ENCODE results near the gene S100A8. TPM values are rescaled to one million over a fixed set of nuclear protein-coding genes. Genes with fewer than 3 reads are reported as not detected.

The S100A8 gene
- total RNA-seq, 1 experiment from 2014 or later: not detected

GRCh38 chr1:153402226-153402625 is 11.4 kb upstream of the S100A8 start:
- H3K4me3 ChIP-seq (ENCODE audit: insufficient read depth, low read depth, low read length): no peak overlapping the region
- no peaks in the 10 kb centered on the region for H3K27me3 ChIP-seq (ENCODE audit: control insufficient read depth, insufficient read depth, low read length)
- peak; percentile 13 for DNase-seq
- no peaks in the 10 kb centered on the region for H3K36me3 ChIP-seq (replicated peaks; ENCODE audit: control insufficient read depth, insufficient read depth, low read length)

DNA sequence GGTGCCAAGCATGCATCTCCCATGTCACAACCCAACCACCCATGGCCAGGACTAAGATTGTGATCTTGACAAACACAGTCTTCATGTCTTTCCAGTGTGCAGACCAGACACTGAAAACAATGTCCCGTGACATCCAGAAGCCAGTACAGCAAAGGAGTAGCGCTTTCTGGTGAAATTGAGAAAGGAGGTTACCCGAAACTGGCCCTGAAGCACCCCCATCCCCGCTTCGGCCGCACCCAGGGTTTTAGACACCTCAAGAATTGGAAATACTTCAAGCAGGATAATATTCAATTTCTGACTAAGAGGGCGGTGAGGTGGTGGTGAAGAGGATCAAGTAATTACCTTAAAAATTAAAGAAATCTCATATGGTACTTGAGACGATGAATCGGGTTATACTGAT is 10.6 kb upstream of the S100A8 start:
- Histone ChIP-seq H3K4me3 (ENCODE audit: insufficient read depth, low read depth, low read length) (no peak overlapping the region), H3K27me3 (ENCODE audit: control insufficient read depth, insufficient read depth, low read length) (no peaks in the 10 kb centered on the region), H3K36me3 (replicated peaks; ENCODE audit: control insufficient read depth, insufficient read depth, low read length) (no peaks in the 10 kb centered on the region)
- DNase-seq: no peak

DNA sequence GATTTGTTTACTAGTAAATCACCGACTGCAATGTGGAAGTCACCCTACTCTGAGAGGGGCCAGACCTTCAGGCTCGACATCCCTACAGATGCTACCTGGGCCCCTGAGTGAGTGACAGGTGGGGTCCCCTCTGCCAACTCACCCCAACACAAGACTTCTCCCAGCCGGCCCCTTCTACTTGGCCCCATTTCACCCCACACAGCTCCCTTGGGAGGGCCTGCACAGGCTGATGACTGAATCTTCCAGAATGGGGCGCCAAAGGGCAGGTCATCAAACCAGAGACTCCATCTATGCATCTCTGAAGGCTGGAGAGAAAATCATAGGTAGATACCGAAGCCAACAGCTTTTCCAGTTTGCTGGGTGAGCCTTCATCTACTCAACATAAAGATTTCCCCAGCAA is 9.4 kb upstream of the S100A8 start:
- no peaks in the 10 kb centered on the region for H3K27me3 ChIP-seq (ENCODE audit: control insufficient read depth, insufficient read depth, low read length)
- DNase-seq: peak; percentile 64
- H3K36me3 ChIP-seq (replicated peaks; ENCODE audit: control insufficient read depth, insufficient read depth, low read length): no peaks in the 10 kb centered on the region
- no peak overlapping the region for H3K4me3 ChIP-seq (ENCODE audit: insufficient read depth, low read depth, low read length)

GRCh38 chr1:153399401-153400055 is 8.7 kb upstream of the S100A8 start:
- Histone ChIP-seq H3K27me3 (ENCODE audit: control insufficient read depth, insufficient read depth, low read length) (no peaks in the 10 kb centered on the region), H3K36me3 (replicated peaks; ENCODE audit: control insufficient read depth, insufficient read depth, low read length) (no peaks in the 10 kb centered on the region), H3K4me3 (ENCODE audit: insufficient read depth, low read depth, low read length) (no peak overlapping the region)
- DNase-seq: no peak

DNA sequence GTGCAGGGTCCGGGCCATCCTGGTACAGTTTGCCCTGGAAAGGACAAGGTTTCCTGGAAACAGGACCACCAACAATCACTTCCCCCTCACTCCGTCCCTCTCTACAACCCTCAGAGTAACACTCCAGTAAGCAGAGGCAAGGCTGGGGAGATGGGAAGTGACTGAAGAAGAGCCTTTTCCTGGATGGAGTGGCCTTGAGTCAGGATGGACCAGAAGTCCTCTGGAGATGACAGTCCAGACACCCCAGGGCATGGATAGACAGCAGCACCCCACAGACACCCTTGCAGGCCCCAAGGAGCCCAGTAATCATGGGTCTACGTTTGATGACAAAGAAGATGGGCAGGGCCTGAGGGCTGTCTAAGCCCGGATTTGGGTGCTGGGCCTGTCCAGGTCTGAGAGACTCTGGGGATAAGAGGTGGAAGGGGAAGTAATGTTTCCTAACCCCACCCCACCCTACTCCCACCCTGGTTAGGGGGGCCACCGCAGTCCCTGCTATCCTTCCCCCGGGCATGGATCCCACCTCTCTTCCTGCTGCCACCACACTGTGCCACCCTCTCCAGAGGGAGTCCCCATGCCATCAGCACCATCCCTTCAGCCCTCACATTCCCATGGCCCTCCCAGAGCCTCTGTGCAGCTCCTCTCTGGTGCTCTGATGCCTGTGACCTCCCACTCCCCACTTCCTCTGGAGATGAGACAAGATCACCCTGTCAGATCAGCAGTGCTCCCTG is 7.2 kb upstream of the S100A8 start:
- no peaks in the 10 kb centered on the region for H3K36me3 ChIP-seq (replicated peaks; ENCODE audit: control insufficient read depth, insufficient read depth, low read length)
- peak; percentile 5 for DNase-seq
- H3K4me3 ChIP-seq (ENCODE audit: insufficient read depth, low read depth, low read length): no peak overlapping the region
- no peaks in the 10 kb centered on the region for H3K27me3 ChIP-seq (ENCODE audit: control insufficient read depth, insufficient read depth, low read length)

- no peaks in the 10 kb centered on the region for H3K27me3 ChIP-seq (ENCODE audit: control insufficient read depth, insufficient read depth, low read length)
- DNase-seq: peak; percentile 20
- no peak overlapping the region for H3K4me3 ChIP-seq (ENCODE audit: insufficient read depth, low read depth, low read length)
- H3K36me3 ChIP-seq (replicated peaks; ENCODE audit: control insufficient read depth, insufficient read depth, low read length): no peaks in the 10 kb centered on the region
Observed at GRCh38 chr1:153397051-153397923, 6.4 kb upstream of the S100A8 start.

DNA sequence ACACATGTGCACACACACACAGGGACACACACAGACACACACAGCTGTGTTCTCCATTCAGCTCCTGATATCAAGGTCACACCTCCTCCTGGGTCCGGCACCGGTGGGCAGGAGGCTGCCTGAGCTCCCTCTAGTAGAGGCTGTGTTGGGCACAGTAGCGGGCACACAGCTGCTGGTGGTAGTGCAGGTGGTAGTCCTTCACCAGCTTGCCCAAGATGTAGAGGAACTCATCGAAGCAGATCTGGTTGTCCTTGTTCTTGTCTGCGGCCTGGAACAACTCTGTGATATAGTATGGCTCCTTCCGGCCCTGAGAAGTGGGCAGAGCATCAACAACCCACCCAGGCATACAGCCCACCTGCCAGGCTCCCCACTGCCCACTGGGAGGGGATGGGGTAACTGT is 5.6 kb upstream of the S100A8 start:
- Histone ChIP-seq H3K36me3 (replicated peaks; ENCODE audit: control insufficient read depth, insufficient read depth, low read length) (no peaks in the 10 kb centered on the region), H3K4me3 (ENCODE audit: insufficient read depth, low read depth, low read length) (no peak overlapping the region), H3K27me3 (ENCODE audit: control insufficient read depth, insufficient read depth, low read length) (no peaks in the 10 kb centered on the region)
- DNase-seq: no peak

DNA sequence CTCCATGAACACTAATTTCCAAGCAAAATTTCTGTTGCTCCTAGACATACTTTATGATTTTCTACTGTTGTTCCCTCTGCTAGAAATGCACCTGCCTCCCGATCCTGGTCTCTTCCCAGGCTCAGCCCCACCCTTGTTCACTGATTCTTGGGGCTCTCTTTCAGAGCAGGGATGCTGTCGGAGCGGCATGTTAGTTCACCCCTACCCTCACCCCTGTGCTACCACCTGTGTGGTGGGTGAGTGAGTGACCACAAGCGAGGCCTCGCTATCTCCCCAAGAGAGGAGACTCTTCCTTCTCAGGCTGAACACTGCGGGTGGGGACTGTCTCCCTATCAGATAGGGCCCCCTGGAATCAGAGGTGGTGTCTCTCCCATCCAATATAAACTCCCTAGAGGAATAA is 4.9 kb upstream of the S100A8 start:
- peak; percentile 7 for DNase-seq
- no peak overlapping the region for H3K4me3 ChIP-seq (ENCODE audit: insufficient read depth, low read depth, low read length)
- no peaks in the 10 kb centered on the region for H3K27me3 ChIP-seq (ENCODE audit: control insufficient read depth, insufficient read depth, low read length)
- H3K36me3 ChIP-seq (replicated peaks; ENCODE audit: control insufficient read depth, insufficient read depth, low read length): no peaks in the 10 kb centered on the region

DNA sequence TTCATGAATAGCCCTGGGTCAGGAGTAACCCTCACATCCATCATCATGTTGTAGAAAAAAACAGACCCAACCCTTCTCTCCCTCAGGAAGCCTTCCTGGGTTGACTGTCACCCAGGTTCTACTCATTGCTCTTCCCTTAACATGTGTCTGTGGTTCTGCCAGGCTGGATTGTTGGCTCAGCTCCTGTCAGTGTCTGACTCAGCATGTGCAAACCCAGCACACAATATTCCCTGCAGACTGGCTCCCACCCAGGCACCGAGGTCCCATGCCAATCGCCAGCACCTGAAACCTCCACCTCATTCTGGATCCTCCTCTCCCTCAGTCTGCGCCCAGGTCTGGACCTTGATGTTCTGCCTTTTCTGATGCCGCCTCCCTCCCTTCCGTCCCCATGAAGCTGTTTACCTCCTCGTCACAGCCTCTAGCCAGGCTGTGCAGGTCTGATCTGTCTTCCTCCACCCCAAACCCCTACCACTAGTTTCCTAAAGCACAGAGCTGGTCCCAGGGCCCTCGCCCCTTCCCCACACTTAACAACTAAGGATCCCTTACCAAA is 4.3 kb upstream of the S100A8 start:
- DNase-seq: peak; percentile 5
- Histone ChIP-seq H3K27me3 (ENCODE audit: control insufficient read depth, insufficient read depth, low read length) (no peaks in the 10 kb centered on the region), H3K36me3 (replicated peaks; ENCODE audit: control insufficient read depth, insufficient read depth, low read length) (no peaks in the 10 kb centered on the region), H3K4me3 (ENCODE audit: insufficient read depth, low read depth, low read length) (no peak overlapping the region)

- H3K36me3 ChIP-seq (replicated peaks; ENCODE audit: control insufficient read depth, insufficient read depth, low read length): no peaks in the 10 kb centered on the region
- peak; percentile 8 for DNase-seq
- no peak overlapping the region for H3K4me3 ChIP-seq (ENCODE audit: insufficient read depth, low read depth, low read length)
- no peaks in the 10 kb centered on the region for H3K27me3 ChIP-seq (ENCODE audit: control insufficient read depth, insufficient read depth, low read length)
Observed at GRCh38 chr1:153394391-153394790, 3.5 kb upstream of the S100A8 start.

DNA sequence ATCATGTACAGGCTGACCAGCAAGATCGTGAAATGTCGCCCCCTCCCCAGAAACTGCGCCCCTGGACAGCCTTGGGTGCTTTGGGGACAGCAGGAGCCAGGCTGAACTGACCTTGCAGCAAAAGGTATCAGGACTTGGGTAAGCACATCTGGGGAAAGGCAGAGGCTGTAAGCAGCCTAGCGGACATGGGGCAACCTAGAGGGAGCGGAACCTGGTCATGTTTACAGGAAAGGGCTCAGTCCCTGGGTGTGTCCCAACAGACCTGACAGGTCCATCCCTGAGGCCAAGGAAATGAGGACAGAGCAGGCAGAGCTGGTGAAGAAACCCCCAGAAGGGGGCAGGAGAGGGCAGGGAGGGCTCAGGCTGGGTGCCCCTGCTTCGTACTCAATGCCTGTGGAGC is 3.1 kb upstream of the S100A8 start:
- Histone ChIP-seq H3K27me3 (ENCODE audit: control insufficient read depth, insufficient read depth, low read length) (no peaks in the 10 kb centered on the region), H3K4me3 (ENCODE audit: insufficient read depth, low read depth, low read length) (no peak overlapping the region), H3K36me3 (replicated peaks; ENCODE audit: control insufficient read depth, insufficient read depth, low read length) (no peaks in the 10 kb centered on the region)
- peak; percentile 73 for DNase-seq

GRCh38 chr1:153392822-153393221 is 1.9 kb upstream of the S100A8 start:
- DNase-seq: no peak
- no peaks in the 10 kb centered on the region for H3K27me3 ChIP-seq (ENCODE audit: control insufficient read depth, insufficient read depth, low read length)
- H3K36me3 ChIP-seq (replicated peaks; ENCODE audit: control insufficient read depth, insufficient read depth, low read length): no peaks in the 10 kb centered on the region
- H3K4me3 ChIP-seq (ENCODE audit: insufficient read depth, low read depth, low read length): no peak overlapping the region

DNA sequence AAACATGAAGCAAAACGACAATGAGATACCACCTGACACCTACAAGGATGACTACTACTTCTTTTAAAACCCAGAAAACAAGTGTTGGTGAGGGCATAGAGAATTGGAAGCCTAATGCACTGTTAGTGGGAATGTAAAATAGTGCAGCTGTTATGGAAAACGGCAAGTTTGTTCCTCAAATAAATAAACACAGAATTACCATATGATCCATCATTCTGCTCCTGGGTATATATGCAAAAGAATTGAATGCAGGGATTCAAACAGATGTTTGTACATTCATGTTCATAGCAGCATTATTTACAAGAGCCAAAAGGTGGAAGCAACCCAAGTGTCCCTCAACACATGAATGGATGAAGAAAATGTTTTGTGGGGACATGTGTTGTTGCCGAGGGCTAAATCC is 1.4 kb upstream of the S100A8 start:
- no peak for DNase-seq
- Histone ChIP-seq H3K4me3 (ENCODE audit: insufficient read depth, low read depth, low read length) (no peak overlapping the region), H3K27me3 (ENCODE audit: control insufficient read depth, insufficient read depth, low read length) (no peaks in the 10 kb centered on the region), H3K36me3 (replicated peaks; ENCODE audit: control insufficient read depth, insufficient read depth, low read length) (no peaks in the 10 kb centered on the region)

- no peaks in the 10 kb centered on the region for H3K36me3 ChIP-seq (replicated peaks; ENCODE audit: control insufficient read depth, insufficient read depth, low read length)
- H3K27me3 ChIP-seq (ENCODE audit: control insufficient read depth, insufficient read depth, low read length): no peaks in the 10 kb centered on the region
Observed at GRCh38 chr1:153389973-153390879, 647 bp downstream of the S100A8 start.

More at GRCh38 chr1:153389973-153390879, 647 bp downstream of the S100A8 start:
- DNase-seq: no peak
- no peak overlapping the region for H3K4me3 ChIP-seq (ENCODE audit: insufficient read depth, low read depth, low read length)
